ENCODE results near the gene MED26. TPM values are rescaled to one million over a fixed set of nuclear protein-coding genes. Genes with fewer than 3 reads are reported as not detected.

MED26 gene
- total and polyA plus RNA-seq, 7 donors: 4.8 to 9.6 (median 5.2) TPM

- no peak for TF ChIP-seq CTCF (IDR thresholded peaks at IDR 0.05)
- WGBS, 3 donors: 97 to 100% (median 100%) methylated on average over 1 of the region's 1 CpG
- Histone ChIP-seq H3K27ac (no peak overlapping the region), H3K4me3 (no peak overlapping the region), H3K9me3 (no peaks in the 10 kb centered on the region), H3K27me3 (ENCODE audit: insufficient read depth in 3 of 3, low read length in 2 of 3) (no peaks in the 10 kb centered on the region), H3K4me1 (peaks cover 8% of the 10 kb centered on the region), H3K36me3 (ENCODE audit: insufficient read depth in 1 of 2, low read depth in 1 of 2) (peaks cover 3 to 58% of the 10 kb centered on the region in 2 donors)
- ATAC-seq (no peak), DNase-seq (no peak)
- intact Hi-C loops (cut with DNase I): no loop called here
Observed at GRCh38 chr19:16638666-16639065, 10.7 kb upstream of the MED26 start.

GRCh38 chr19:16637535-16637934 lies 9.5 kb upstream of the MED26 start:
- H3K27ac ChIP-seq: peak overlapping the region; percentile 46
- peak in 3 of 4 donors; percentile 56 to 58 (median 58) for ATAC-seq

GRCh38 chr19:16631465-16631864 lies 3.5 kb upstream of the MED26 start:
- Histone ChIP-seq H3K27me3 (ENCODE audit: insufficient read depth in 3 of 3, low read length in 2 of 3) (no peaks in the 10 kb centered on the region), H3K9me3 (no peaks in the 10 kb centered on the region), H3K4me3 (no peak overlapping the region), H3K36me3 (ENCODE audit: insufficient read depth in 1 of 2, low read depth in 1 of 2) (peaks cover 5 to 38% of the 10 kb centered on the region in 2 donors), H3K27ac (no peak overlapping the region), H3K4me1 (peaks cover 14% of the 10 kb centered on the region)
- DNase-seq (no peak), ATAC-seq (no peak)
- no peak for TF ChIP-seq CTCF (IDR thresholded peaks at IDR 0.05)
- intact Hi-C loops (cut with DNase I): no loop called here
- WGBS, 3 donors: 89 to 93% (median 89%) methylated on average over 6 of the region's 6 CpGs

More at GRCh38 chr19:16637535-16637934, 9.5 kb upstream of the MED26 start:
- H3K36me3 ChIP-seq (ENCODE audit: insufficient read depth in 1 of 2, low read depth in 1 of 2): peaks cover 3 to 57% of the 10 kb centered on the region in 2 donors
- TF ChIP-seq CTCF (IDR thresholded peaks at IDR 0.05): no peak
- intact Hi-C loops (cut with DNase I): no loop called here
- H3K4me3 ChIP-seq: no peak overlapping the region
- DNase-seq: no peak
- H3K4me1 ChIP-seq: peaks cover 8% of the 10 kb centered on the region
- no peaks in the 10 kb centered on the region for H3K27me3 ChIP-seq (ENCODE audit: insufficient read depth in 3 of 3, low read length in 2 of 3)
- H3K9me3 ChIP-seq: no peaks in the 10 kb centered on the region

GRCh38 chr19:16628984-16629691 lies 1.1 kb upstream of the MED26 start:
- H3K27ac ChIP-seq: peak overlapping the region; percentile 98
- WGBS, 3 donors: 1 to 2% (median 1%) methylated on average over 23 of the region's 23 CpGs
- H3K27me3 ChIP-seq (ENCODE audit: insufficient read depth in 3 of 3, low read length in 2 of 3): no peaks in the 10 kb centered on the region
- H3K36me3 ChIP-seq (ENCODE audit: insufficient read depth in 1 of 2, low read depth in 1 of 2): peaks cover 2 to 30% of the 10 kb centered on the region in 2 donors
- ATAC-seq: peak; percentile 0 to 14 (median 10)
- no peak for TF ChIP-seq CTCF (IDR thresholded peaks at IDR 0.05)
- intact Hi-C loops (cut with DNase I): loop anchor here (5.0 kb wide), 2 partner anchors 42 to 57 kb away; partner anchors contain the start of gene SLC35E1 (in 2 of the 2)
- DNase-seq: peak in 1 of 2 donors; percentile 51
- H3K4me3 ChIP-seq: peak overlapping the region; percentile 94
- peaks cover 34% of the 10 kb centered on the region for H3K4me1 ChIP-seq
- H3K9me3 ChIP-seq: no peaks in the 10 kb centered on the region

GRCh38 chr19:16627928-16628182 lies 149 bp downstream of the MED26 start:
- WGBS, 3 donors: 0 to 3% (median 1%) methylated on average over 7 to 38 of the region's 38 CpGs
- no peaks in the 10 kb centered on the region for H3K27me3 ChIP-seq (ENCODE audit: insufficient read depth in 3 of 3, low read length in 2 of 3)
- H3K4me1 ChIP-seq: peaks cover 34% of the 10 kb centered on the region
- peak overlapping the region; percentile 98 for H3K27ac ChIP-seq
- peaks cover 2 to 24% of the 10 kb centered on the region in 2 donors for H3K36me3 ChIP-seq (ENCODE audit: insufficient read depth in 1 of 2, low read depth in 1 of 2)
- intact Hi-C loops (cut with DNase I): loop anchor here (5.0 kb wide), 2 partner anchors 41 to 56 kb away; partner anchors contain the start of gene SLC35E1 (in 2 of the 2)
- peak overlapping the region; percentile 94 for H3K4me3 ChIP-seq
- ATAC-seq (no peak), DNase-seq (no peak)
- no peaks in the 10 kb centered on the region for H3K9me3 ChIP-seq
- TF ChIP-seq CTCF (IDR thresholded peaks at IDR 0.05): no peak

Data from psoas muscle (tissue), 8 donors.